BJ (cell line): ENCODE measurements around the gene CCDC192. TPM values are rescaled to one million over a fixed set of nuclear protein-coding genes. Genes with fewer than 3 reads are reported as not detected.
"Not testable (repeated sequence)": the region's sequence is repeated elsewhere in the genome, so short reads cannot be mapped to it uniquely, and the experiment has no call there.

Experiments used
- CTCF ChIA-PET: fragments of 350-600 bp; formaldehyde crosslinking; extraction: SDS; loops from one replicate; lab custom pipeline; 2021; ENCODE audit warnings: antibody characterized with exemption, inconsistent platforms; lab: Yijun Ruan, JAX
- POLR2A ChIA-PET: fragments of 300-600 bp; sonication (Branson Sonifier 250); formaldehyde crosslinking; extraction: SDS; loops from one replicate; lab custom pipeline; 2021; ENCODE audit warnings: antibody characterized with exemption; lab: Charles Lee
- DNase-seq: peaks from one replicate; pipeline ENCODE4 v3.0.0-alpha.2; 2011; ENCODE audit warnings: low read depth
- H3K27me3 ChIP-seq: 2 replicates; pipeline ENCODE4 v1.6.0; 2011; ENCODE audit warnings: low read length; ENCODE audit not compliant: control insufficient read depth, insufficient read depth
- H3K36me3 ChIP-seq: 2 replicates; pipeline ENCODE4 v1.5.1; 2011; ENCODE audit warnings: low read length; ENCODE audit not compliant: control insufficient read depth, insufficient read depth
- H3K4me3 ChIP-seq: 2 replicates; pipeline ENCODE4 v1.5.1; 2011; ENCODE audit warnings: low read depth, mild to moderate bottlenecking, control low read depth, low read length
- polyA plus RNA-seq: library from polyadenylated mRNA; depleted of rRNA; stranded (reverse); fragments of >200 nt; gene quantifications from 2 replicates; pipeline ENCODE4 v1.2.3, GENCODE V29; 2011
- TF ChIP-seq, protein P1 (sequence below): IDR thresholded peaks from 2 replicates; pipeline ENCODE4 v1.5.1; 2011; ENCODE audit warnings: low read depth, mild to moderate bottlenecking, control low read depth, inconsistent platforms, low read length, moderate library complexity; ENCODE audit not compliant: insufficient read depth

Gene CCDC192
- polyA plus RNA-seq, 1 experiment = not detected

- DNase-seq = no peak
- Histone ChIP-seq H3K4me3 (no peak overlapping the region), H3K36me3 (no peaks in the 10 kb centered on the region), H3K27me3 (0 out of 2 replicates have a peak, but pooled peaks cover 3% of the 10 kb centered on the region)
- POLR2A ChIA-PET = no interaction called here
- TF ChIP-seq, protein P1, sequence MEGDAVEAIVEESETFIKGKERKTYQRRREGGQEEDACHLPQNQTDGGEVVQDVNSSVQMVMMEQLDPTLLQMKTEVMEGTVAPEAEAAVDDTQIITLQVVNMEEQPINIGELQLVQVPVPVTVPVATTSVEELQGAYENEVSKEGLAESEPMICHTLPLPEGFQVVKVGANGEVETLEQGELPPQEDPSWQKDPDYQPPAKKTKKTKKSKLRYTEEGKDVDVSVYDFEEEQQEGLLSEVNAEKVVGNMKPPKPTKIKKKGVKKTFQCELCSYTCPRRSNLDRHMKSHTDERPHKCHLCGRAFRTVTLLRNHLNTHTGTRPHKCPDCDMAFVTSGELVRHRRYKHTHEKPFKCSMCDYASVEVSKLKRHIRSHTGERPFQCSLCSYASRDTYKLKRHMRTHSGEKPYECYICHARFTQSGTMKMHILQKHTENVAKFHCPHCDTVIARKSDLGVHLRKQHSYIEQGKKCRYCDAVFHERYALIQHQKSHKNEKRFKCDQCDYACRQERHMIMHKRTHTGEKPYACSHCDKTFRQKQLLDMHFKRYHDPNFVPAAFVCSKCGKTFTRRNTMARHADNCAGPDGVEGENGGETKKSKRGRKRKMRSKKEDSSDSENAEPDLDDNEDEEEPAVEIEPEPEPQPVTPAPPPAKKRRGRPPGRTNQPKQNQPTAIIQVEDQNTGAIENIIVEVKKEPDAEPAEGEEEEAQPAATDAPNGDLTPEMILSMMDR = no peak
- CTCF ChIA-PET = no interaction called here
These were observed 15.0 kb downstream of the CCDC192 start for GRCh38 chr5:127718181-127718580.

DNA sequence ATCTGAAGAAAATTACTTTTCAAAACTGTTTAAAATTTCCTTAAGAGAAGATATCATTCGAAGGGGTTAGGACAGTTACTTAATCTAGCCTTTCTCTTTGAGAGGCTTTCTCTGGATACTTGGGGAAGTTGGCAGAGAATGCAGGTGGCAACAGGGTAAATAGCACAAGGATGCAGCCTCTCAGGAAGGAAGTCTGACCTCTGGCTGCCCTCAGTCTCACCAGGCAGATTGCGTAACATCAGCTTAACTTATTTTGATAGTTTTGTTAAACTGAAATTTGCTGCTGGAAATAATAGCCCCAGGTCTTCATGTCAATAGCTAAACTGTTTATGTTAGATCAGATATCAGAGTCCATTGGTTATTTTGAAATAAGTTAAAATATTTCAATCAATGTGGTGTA is 20.4 kb downstream of the CCDC192 start:
- no peak for DNase-seq
- no peaks in the 10 kb centered on the region for H3K27me3 ChIP-seq
- POLR2A ChIA-PET = no interaction called here
- CTCF ChIA-PET = no interaction called here
- no peaks in the 10 kb centered on the region for H3K36me3 ChIP-seq
- TF ChIP-seq, protein P1 = no peak
- no peak overlapping the region for H3K4me3 ChIP-seq

DNA sequence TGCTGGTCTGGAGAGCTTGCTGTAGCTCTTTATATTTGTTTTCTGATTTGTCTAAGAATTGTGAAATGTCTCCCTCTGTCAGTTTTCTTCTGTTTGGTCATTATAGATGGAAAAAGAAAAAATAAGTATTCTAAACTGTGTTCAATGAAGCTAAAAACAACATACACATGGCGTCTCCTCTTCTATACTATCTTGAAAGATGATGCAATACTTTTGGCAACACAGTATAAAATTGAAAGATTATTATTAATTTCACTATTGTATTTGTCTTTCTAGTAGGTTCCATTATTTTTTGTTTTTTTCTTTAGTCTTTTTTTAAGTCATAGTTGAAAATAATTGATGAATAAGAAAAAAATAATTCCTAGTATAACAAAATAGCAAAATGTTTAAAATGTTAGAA is 22.5 kb downstream of the CCDC192 start:
- no peaks in the 10 kb centered on the region for H3K27me3 ChIP-seq
- TF ChIP-seq, protein P1 = no peak
- ChIA-PET CTCF (no interaction called here), POLR2A (no interaction called here)
- DNase-seq = no peak
- H3K4me3 ChIP-seq = no peak overlapping the region
- no peaks in the 10 kb centered on the region for H3K36me3 ChIP-seq

GRCh38 chr5:127732963-127733362 is 29.8 kb downstream of the CCDC192 start:
- no peaks in the 10 kb centered on the region for H3K27me3 ChIP-seq
- no peak overlapping the region for H3K4me3 ChIP-seq
- ChIA-PET POLR2A (no interaction called here), CTCF (no interaction called here)
- DNase-seq = no peak
- TF ChIP-seq, protein P1 = no peak
- H3K36me3 ChIP-seq = no peaks in the 10 kb centered on the region

DNA sequence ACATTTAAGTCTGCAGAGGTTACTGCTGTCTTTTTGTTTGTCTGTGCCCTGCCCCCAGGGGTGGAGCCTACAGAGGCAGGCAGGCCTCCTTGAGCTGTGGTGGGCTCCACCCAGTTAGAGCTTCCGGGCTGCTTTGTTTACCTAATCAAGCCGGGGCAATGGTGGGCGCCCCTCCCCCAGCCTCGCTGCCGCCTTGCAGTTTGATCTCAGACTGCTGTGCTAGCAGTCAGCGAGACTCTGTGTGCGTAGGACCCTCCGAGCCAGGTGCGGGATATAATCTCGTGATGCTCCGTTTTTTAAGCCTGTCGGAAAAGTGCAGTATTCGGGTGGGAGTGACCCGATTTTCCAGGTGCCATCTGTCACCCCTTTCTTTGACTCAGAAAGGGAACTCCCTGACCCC is 36.2 kb downstream of the CCDC192 start:
- H3K4me3 ChIP-seq, DNase-seq, CTCF ChIA-PET, H3K36me3 ChIP-seq, H3K27me3 ChIP-seq: not testable (repeated sequence)
- POLR2A ChIA-PET = interaction anchor here (0.6 kb wide), 1 partner anchor 452 kb away, joined by 6 read pairs; no protein-coding TSS in a partner anchor

DNA sequence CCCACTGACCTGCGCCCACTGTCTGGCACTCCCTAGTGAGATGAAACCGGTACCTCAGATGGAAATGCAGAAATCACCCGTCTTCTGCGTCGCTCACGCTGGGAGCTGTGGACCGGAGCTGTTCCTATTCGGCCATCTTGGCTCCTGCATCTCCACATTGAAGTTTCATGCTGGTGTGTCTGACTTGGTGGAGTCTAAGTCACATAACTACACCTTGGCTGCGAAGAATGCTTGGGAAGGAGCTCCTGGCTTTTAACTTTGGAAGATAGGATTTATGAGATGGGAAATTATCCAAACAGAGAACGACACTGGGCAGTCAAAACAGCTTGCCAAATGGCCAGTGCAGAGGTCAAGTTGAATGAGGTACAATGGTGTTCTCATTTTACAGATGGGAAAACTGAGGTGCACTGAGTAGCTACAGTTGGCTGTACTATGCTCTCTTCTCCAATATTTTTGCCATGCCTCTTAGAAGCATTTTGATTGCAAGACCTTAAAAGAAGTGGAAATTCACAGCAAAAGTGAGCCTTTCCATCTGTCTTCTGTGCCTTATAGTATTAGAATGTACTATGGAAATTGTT is 36.7 kb downstream of the CCDC192 start:
- no peak overlapping the region for H3K4me3 ChIP-seq
- no peak for DNase-seq
- H3K36me3 ChIP-seq = no peaks in the 10 kb centered on the region
- ChIA-PET CTCF (no interaction called here), POLR2A (interaction anchor here (0.6 kb wide), 1 partner anchor 451 kb away, joined by 6 read pairs; no protein-coding TSS in a partner anchor)
- TF ChIP-seq, protein P1 = no peak
- H3K27me3 ChIP-seq = no peaks in the 10 kb centered on the region
